Calu3 (cell line): ENCODE measurements around the gene RTL10. TPM values are rescaled to one million over a fixed set of nuclear protein-coding genes. Genes with fewer than 3 reads are reported as not detected.

Experiments
- BruUV-seq: library from RNA; stranded (reverse); fragments of 400-500 nt; replicated peaks from 2 replicates; lab custom pipeline; 2021; lab: Mats Ljungman, UMichigan
- CTCF ChIA-PET: fragments of 300-600 bp; sonication (Branson Sonifier 250); formaldehyde crosslinking; loops from one replicate; lab custom pipeline; 2022; ENCODE audit warnings: antibody characterized with exemption; lab: Charles Lee
- DNase-seq: peaks from one replicate; pipeline ENCODE4 v3.0.0; 2022
- H3K27ac Mint-ChIP-seq: one replicate; pipeline ENCODE4 v1.8.0; 2022; ENCODE audit warnings: mixed read lengths; ENCODE audit not compliant: unreplicated experiment
- H3K27me3 Mint-ChIP-seq: one replicate; pipeline ENCODE4 v1.8.0; 2022; ENCODE audit warnings: mixed read lengths; ENCODE audit not compliant: unreplicated experiment
- H3K36me3 Mint-ChIP-seq: one replicate; pipeline ENCODE4 v1.8.0; 2022; ENCODE audit warnings: mild to moderate bottlenecking, moderate library complexity, mixed read lengths; ENCODE audit not compliant: insufficient read depth, unreplicated experiment
- H3K4me1 Mint-ChIP-seq: one replicate; pipeline ENCODE4 v1.8.0; 2022; ENCODE audit warnings: mild to moderate bottlenecking, low read depth, mixed read lengths; ENCODE audit not compliant: unreplicated experiment
- H3K4me3 Mint-ChIP-seq: one replicate; pipeline ENCODE4 v1.8.0; 2022; ENCODE audit warnings: mild to moderate bottlenecking, low read depth, moderate library complexity, mixed read lengths; ENCODE audit not compliant: unreplicated experiment
- H3K9me3 Mint-ChIP-seq: one replicate; pipeline ENCODE4 v1.8.0; 2022; ENCODE audit warnings: low read depth, mixed read lengths; ENCODE audit not compliant: unreplicated experiment
- intact Hi-C: fragments of 100-400 bp; cut with micrococcal nuclease; formaldehyde crosslinking; loops from one replicate; pipeline ENCODE4 v1.10.0; 2022; ENCODE audit not compliant: unreplicated experiment
- total RNA-seq: library from RNA; stranded (reverse); gene quantifications from 2 replicates; pipeline ENCODE4 v1.2.3, GENCODE V29; 2022
- TF ChIP-seq, protein P1 (sequence below): fragments of 200-600 bp; IDR thresholded peaks from one replicate; pipeline ENCODE4 v1.8.0; 2022; ENCODE audit warnings: antibody characterized with exemption; ENCODE audit not compliant: unreplicated experiment

Gene RTL10
- total RNA-seq, 1 experiment from 2014 or later: 26.2 TPM

DNA sequence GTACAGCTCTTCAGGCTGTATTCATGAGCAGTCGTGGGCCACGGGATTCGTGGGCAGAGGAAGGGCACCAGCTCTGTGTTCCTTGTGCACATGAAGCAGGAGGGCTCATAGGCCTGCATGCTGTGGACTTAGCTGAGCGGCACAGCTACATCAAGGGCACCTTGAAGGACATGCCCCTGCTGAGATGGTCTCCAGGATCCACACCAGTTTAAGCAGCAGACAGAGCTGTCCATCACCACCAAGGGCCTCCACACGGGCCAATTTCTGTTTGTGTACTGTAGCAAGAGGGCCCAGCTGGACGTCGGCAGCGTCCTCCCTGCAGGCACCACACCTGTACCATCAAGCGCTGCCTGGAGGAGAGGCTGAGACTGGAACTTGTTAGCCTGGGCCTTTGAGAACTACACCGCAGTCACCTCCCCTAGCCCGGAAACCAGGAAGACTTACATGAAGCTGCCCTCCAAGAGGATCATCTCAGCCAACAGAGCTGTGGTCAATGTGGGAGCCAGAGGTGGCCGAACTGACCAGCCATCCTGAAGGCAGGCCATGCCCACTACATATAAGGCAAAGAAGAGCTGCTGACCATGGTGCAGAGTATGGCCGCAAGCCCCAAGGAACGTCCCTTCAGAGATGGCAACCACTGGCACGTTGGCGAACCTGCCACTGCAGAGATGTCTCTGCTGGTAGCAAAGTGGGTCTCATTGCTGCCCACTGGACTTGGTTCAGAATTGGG is 32.7 kb upstream of the RTL10 start:
- no peaks in the 10 kb centered on the region for H3K27me3 Mint-ChIP-seq
- H3K4me3 Mint-ChIP-seq: no peak overlapping the region
- no peaks in the 10 kb centered on the region for H3K4me1 Mint-ChIP-seq
- H3K9me3 Mint-ChIP-seq: no peaks in the 10 kb centered on the region
- TF ChIP-seq, protein P1, sequence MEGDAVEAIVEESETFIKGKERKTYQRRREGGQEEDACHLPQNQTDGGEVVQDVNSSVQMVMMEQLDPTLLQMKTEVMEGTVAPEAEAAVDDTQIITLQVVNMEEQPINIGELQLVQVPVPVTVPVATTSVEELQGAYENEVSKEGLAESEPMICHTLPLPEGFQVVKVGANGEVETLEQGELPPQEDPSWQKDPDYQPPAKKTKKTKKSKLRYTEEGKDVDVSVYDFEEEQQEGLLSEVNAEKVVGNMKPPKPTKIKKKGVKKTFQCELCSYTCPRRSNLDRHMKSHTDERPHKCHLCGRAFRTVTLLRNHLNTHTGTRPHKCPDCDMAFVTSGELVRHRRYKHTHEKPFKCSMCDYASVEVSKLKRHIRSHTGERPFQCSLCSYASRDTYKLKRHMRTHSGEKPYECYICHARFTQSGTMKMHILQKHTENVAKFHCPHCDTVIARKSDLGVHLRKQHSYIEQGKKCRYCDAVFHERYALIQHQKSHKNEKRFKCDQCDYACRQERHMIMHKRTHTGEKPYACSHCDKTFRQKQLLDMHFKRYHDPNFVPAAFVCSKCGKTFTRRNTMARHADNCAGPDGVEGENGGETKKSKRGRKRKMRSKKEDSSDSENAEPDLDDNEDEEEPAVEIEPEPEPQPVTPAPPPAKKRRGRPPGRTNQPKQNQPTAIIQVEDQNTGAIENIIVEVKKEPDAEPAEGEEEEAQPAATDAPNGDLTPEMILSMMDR: no peak
- no peak for DNase-seq
- no peak overlapping the region for H3K27ac Mint-ChIP-seq
- H3K36me3 Mint-ChIP-seq: peaks cover 6% of the 10 kb centered on the region
- CTCF ChIA-PET: interaction anchor here (1.2 kb wide), 1 partner anchor 17 kb away, joined by 3 read pairs; no protein-coding TSS in a partner anchor
- BruUV-seq: no TSS peak
- intact Hi-C loops: no loop called here

DNA sequence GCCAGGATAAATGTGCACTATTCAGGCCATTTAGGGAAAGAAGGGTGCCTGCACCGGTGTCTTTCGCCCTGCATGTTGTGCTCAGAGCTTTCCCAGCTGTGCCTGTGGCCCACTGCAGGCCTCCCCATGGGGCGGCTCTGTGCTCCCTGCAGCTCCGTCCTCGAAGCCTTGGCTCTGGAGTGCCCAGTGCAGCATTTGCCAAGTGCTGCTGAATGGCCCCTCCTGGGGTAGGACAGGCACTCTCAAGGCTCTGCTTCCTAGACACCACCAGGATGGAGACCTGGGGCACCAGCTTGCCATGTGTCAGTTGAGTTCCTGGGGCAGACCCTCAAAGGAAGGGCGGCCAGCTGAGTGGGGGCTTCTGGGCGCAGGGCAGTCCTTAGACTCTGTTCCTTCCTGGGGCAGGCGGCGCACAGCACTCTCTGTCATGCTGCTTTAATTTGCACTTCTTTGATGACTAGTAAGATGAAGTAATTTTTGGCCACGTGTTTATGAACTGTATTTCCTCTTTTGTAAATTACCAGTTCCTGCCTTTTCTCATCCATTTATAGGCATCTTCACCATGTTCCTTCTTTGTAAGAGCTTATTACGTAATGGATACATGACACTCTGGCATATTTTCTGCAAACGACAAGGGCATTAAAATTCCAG is 32.1 kb upstream of the RTL10 start:
- intact Hi-C loops: no loop called here
- H3K27me3 Mint-ChIP-seq: no peaks in the 10 kb centered on the region
- no peak overlapping the region for H3K4me3 Mint-ChIP-seq
- H3K9me3 Mint-ChIP-seq: no peaks in the 10 kb centered on the region
- peaks cover 6% of the 10 kb centered on the region for H3K36me3 Mint-ChIP-seq
- DNase-seq: no peak
- H3K27ac Mint-ChIP-seq: no peak overlapping the region
- H3K4me1 Mint-ChIP-seq: peaks cover 5% of the 10 kb centered on the region
- CTCF ChIA-PET: interaction anchor here (1.2 kb wide), 1 partner anchor 18 kb away, joined by 3 read pairs; no protein-coding TSS in a partner anchor
- TF ChIP-seq, protein P1: no peak
- BruUV-seq: no TSS peak

DNA sequence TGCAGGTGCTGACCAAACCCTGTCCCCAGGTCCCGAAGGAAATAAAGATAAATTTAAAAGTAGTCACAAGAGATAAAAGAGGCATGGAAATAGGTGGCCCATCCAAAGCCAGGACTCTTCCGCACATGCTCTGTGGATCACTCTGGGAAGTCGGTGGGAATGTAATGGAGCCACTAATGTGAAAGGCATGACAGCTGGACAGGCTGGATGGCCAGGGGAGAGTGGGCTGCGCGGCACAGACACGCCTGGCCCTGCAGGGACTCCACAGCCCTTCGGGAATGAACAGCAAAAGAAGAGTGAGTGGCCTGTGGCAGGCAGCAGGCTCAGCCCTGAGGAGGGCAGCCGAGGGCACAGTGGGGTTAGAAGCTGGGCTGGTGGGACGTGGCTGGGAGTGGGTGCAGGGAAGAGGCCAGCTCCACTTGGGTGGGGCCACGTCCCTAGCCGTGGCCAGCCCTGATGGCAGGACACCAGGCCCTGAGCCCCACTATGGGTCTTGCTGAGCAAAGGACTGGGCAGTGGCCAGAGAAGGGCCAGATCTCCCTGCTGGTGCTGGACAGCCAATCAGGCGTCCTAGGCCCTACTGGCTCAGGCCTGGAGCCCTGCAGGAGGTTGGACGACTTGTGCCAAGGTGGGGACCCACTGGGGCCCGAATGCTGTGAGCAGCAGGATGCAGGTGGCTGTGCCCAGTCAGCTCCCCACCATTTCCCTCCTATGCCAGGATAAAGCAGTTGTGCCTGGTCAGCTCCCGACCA is 31.3 kb upstream of the RTL10 start:
- intact Hi-C loops: no loop called here
- no peak for DNase-seq
- Mint-ChIP-seq H3K4me1 (peaks cover 12% of the 10 kb centered on the region), H3K36me3 (peaks cover 11% of the 10 kb centered on the region), H3K9me3 (no peaks in the 10 kb centered on the region), H3K27me3 (no peaks in the 10 kb centered on the region), H3K27ac (no peak overlapping the region), H3K4me3 (no peak overlapping the region)
- no TSS peak for BruUV-seq
- TF ChIP-seq, protein P1: no peak
- CTCF ChIA-PET: no interaction called here

DNA sequence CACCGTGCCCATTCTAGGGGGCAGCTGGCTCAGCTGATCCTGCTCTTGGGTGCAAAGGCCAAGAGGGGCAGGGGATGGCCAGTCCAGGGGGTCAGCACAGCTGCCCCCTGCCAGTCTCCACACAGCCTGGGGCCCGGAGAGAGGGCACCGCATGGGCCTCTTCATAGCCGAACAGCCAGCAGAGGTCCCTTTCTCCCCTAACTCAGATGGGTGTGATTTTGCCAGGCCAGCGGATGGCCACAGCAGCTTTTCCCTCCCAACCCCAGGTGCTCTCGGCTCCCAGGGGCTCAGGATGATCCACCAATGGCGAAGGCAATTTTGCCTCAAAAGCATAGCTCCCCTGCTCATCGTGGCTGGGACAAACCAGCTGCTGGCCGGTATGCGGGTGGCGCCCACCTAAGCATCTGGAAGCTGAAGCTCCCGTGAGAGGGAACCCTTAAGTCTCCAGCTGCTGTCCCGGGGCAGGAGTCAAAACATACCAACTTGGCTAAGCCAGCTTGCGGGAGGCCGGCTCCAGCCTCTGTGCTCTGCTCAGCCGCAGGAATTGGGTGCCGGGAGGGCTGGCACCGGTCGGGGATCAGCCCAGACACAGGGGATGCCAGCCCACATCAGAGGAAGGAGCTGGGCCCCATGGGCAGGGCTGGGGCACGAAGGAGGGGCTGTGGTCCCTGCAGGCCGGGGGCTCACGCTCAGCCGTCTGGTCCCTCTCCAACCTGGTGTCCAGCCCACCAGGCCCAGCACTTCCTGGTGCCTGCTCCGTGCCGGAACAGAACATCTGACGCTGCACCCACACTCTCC is 30.5 kb upstream of the RTL10 start:
- intact Hi-C loops: no loop called here

More for the DNA sequence above, 30.5 kb upstream of the RTL10 start:
- DNase-seq: no peak
- H3K4me3 Mint-ChIP-seq: no peak overlapping the region
- H3K36me3 Mint-ChIP-seq: peaks cover 15% of the 10 kb centered on the region
- no TSS peak for BruUV-seq
- no peaks in the 10 kb centered on the region for H3K9me3 Mint-ChIP-seq
- H3K4me1 Mint-ChIP-seq: peaks cover 21% of the 10 kb centered on the region
- no peak overlapping the region for H3K27ac Mint-ChIP-seq
- H3K27me3 Mint-ChIP-seq: no peaks in the 10 kb centered on the region
- TF ChIP-seq, protein P1: no peak
- CTCF ChIA-PET: no interaction called here
